Limb (tissue), 2 donors: ENCODE results near the gene GRAMD1A.
"Not testable (repeated sequence)": the region's sequence is repeated elsewhere in the genome, so short reads cannot be mapped to it uniquely, and the experiment has no call there.

Source experiments
- DNase-seq, 2 donors: peaks; one replicate each; pipeline ENCODE4 v3.0.0-alpha.2; 2016; ENCODE audit errors: extremely low spot score in 2 of 2

Gene GRAMD1A

DNA sequence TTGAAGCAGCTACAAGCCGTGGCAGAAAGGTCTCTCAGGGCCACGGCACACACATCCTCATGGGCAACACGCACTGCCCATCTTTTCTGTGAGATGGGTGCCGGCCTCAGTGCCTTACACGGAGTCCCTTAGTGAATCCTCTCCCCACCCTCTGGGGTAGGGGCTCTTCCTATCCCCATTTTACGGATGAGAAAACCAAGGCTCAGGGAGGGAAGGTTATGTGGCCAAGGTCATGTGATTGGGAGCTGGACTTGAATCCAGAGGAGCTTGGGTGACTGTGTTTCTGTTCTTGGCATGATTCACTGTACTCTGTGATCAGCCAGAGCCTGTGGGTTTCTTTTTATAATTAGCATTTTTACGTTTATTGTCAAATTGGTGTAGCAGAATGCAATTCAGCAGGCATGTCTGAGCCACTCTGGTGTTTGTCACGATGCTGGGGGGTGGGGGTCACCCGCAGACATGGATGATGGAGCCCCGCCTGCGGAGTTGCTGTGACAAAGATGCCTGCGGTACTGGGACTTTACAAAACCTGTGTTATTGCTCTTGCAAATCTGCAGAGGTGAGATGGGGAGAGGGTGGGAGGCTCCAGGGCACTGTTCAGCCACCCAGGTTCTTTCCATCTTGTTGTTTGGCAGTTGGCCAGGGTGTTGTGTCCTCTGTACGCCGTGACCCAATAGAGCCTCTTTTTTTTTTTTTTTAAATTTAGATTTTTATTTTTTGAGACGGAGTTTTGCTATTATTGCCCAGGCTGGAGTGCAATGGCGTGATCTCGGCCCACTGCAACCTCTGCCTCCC lies 34.7 kb downstream of the GRAMD1A start:
- no peak for DNase-seq

DNA sequence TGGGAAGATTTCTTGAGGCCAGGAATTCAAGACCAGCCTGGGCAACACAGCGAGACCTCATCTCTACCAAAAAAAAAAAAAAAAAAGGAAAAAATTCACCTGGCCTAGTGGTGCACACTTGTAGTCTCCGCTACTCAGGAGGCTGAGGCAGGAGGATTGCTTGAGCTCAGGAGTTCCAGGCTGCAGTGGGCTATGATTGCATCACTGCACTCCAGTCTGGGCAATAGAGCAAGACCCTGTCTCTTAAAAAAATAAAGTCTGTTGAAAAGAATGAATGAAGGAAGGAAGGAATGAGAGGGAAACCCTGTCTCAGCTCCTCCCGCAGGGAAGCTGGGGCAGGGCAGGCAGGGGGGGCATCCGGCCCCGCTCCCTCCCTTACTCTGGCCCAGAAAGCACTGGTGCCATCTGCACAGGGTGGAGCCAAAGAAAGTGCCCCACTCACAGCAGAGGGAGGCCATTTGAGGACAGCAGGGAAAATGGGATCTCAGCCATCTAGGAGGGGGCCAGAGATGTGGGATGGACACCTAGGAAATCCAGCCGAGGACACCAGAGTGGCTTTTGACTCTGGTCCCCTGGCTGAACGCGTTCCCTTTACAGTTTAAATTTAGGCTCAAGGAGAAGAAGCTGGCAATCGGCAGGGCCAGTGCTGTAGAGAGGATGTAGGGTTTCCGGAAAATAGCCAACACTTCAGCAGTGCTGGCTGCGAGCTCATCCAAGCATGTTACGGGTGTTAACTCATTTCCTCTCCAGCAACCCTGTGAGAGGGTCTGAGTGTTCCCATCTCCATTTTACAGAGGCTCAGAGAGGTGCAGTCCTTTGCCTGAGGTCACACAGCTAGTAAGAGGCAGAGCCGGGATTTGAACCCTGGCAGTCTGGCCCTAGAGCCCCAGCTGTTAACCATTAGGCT lies 37.8 kb downstream of the GRAMD1A start:
- no peak for DNase-seq

DNA sequence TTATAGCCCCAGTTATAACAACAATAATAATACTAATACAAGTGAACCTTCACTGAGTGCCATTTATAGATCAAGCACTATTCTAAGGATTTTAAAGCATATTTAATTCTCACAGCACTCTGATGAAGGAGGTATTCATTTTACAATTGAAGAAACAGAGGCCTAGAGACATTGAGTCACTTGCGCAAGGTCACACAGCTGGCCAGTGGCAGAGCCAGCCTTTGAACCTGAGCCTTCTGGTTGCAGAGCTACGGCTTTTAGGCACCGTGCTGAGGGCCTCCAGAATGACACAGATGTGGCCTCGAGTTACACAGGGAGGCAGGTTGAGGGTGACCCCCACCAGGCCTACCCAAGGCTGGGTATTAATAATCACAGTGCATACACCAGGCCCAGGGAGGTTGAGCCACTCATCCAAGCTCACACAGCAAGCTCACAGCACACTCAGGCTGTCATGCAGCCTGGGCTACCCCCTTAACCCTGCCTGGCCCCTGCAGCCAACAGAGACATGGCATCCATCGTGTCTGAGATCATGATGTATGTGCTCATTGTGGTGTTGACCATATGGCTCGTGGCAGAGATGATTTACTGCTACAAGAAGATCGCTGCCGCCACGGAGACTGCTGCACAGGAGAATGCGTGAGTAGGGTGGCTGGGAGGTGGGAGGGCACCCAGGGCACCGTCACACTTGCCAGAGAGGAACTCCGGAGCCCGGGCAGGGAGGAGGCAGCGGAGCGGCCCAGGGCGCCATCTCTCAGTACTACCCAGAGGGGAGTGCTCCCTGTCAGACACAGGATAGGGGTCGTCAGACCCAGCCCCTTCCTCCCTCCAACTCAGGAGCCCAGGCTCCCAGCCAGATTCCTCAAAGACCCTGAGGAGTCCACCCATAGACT lies 38.7 kb downstream of the GRAMD1A start:
- no peak for DNase-seq

DNA sequence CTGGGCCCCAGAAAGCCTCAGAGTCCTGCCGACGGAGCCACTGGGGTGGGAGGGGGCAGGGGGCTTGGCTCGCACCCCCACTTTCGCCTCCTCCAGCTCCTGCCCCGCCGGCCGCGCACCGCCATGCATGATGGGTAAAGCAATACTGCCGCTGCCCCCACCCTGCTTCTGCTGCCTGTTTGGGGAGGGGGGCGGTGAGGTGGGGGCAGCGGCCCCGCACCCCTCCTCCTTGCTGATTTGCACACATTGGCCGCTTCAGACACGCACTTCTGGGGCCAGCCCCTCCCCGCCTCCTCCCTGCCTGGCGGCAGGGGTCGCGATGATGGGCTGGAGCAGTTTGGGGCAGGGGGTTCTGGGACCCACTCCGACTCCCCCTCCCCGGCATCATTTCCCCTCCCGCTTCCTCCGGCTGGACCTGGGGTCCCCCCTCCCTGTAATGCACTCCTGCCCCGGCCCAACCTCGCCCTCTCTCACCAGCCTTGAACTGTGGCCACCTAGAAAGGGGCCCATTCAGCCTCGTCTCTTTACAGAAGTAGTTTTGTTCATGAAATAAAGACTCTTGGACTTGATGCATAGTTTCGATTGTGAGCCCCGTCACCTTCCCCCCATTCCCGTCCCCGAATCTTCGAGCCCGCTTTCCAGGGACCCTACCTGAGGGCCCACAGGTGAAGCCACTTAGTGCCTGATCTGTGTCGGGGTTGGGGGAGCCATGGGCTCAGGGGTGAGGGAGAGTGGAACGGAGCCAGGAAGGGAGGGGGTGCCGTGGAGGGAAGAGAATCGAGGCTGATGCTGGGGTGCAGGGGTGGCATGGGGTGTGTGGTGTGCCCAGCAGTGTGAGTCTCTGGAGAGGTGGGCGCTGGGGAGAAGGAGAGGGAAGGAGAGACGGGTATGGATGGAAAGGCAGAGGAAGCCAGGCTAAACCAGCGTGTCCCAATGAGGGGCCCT lies 40.0 kb downstream of the GRAMD1A start:
- peak in 1 of 2 donors; percentile 61 for DNase-seq

DNA sequence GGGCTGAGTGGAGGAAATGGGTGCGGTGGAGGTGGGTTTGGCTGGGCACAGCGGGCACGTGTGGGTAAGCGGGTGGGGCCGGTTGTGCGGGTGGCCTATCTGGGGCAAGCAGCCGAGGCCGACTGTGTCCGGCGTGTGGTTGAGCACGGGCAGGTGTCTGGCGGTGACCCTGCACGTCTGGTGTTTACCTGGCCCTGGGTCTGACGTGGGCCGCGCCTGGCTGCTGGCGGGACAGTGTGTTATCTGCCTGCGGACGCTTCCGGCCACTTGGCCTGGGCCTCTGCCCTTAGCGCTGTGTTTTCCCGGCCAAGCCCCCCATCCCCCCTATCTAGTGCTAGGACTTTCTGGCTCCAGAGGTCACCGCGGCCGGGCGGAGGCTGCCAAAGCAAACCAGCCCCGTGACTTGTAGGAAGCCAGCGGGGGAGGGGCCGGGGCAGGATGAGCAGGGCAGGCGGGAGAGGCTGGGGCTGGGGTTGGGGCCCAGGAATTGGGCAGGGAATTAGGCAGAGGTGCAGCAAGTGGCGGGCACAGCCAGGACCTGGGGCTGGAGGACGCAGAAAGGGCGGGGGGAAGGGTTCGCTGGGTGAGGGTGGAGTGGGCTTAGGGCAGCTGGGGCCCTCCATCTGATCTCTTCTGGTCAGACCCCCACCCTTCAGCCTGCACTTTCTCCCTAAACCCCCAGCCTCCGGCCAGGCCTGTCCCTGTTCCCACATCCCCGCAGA lies 40.9 kb downstream of the GRAMD1A start:
- DNase-seq: no peak

DNA sequence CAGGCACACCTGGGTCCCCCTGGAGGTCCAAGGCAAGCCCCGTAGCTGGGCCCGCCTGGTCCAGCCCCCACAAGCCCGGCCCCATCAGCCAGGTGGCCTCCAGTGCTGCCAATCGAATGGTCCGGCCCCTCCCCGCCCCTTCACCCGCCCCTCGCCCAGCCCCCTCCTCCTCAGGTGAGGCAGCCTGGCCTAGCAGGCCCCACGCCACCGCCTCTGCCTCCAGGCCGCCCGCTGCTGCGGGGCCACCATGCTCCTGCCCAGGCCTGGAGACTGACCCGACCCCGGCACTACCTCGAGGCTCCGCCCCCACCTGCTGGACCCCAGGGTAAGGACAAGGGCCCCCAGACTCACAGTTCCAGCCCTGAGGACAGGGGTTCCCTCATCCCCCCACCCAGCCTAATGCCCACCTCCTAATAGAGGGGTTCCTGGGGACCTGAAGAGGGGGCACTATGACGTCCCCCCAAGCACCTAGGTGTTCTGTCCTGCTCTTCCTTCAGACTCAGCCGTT lies 41.5 kb downstream of the GRAMD1A start, which contains the start of gene HPN:
TSS of gene HPN (plus strand) at position 174 of the 508 bp plus-strand sequence. CDS start 786 bp downstream, outside the sequence.
- DNase-seq: no peak

DNA sequence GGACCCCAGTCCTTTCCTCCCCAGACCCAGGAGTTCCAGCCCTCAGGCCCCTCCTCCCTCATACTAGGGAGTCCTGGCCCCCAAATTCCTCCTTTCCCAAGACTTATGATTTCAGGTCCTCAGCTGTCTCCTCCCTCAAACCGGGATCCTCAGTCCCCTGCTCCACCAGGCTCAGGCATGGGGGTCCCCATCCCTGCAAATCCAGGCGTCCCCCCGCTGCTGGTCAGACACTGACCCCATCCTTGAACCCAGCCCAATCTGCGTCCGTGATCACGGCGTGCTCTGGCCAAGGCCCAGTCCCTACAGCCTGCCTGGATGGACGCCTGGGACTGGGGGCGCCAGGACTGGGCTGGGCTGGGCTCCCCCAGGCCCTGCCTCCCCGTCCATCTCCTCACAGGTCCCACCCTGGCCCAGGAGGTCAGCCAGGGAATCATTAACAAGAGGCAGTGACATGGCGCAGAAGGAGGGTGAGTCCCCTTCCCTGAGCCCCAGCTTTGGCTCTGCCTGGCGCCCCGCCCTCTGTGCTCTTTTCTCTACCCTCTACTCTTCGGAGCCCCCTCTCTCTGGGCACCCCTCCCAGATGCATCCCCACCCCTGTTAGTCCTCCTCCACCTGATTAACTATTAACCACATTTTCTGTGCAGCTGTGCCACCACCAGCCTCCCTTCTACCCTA lies 42.1 kb downstream of the GRAMD1A start:
- DNase-seq: no peak

DNA sequence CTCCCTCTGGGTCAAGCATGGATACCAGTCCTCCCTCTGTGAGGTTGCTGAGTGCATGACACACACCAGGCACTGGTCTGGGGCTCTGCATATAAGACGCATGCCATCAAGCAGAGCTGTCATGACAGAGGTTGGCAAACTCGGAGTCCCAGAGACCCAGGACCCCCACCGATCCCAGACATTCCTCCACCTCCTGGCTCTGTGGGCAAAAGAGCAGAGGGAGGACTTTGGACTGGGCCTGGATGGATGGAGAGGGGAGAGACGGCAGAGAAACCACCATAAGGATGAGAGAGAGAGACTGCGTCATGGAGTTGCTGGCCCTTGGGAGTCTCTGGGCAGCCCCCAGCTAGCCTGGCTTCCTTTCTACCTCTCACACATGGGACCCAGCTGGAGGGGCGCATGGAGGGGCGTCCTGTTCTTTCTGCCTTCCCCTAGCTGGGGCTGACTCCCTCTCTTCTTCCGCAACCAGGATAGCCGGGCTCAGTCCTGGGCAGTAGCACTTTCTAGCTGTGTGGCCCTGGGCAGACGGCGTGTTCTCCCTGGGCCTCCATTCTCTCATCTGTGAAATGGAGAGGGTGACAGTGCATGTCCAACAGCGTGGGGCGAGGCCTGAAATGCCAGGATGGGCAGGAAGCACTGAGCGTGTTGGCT lies 43.0 kb downstream of the GRAMD1A start:
- no peak for DNase-seq

DNA sequence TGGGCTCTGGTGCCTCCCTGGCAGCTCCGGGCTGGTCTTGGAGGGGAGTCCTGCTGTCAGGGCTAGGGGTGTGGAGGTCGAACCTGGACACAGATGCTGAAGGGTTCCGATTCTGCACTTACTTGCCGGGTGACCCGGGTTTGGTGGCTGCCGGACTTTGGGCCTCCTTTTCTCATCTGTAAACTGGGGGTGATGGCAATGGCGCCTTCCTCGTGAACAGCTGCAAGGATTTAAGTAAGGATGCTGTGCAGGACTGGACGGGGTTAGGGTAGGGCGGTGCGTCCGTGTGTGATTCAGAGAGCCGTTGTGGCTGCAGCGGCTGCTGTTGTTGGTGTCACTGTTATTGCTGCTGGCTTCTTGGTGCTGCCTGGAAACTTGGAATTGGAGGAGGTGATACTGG lies 43.8 kb downstream of the GRAMD1A start:
- no peak for DNase-seq

DNA sequence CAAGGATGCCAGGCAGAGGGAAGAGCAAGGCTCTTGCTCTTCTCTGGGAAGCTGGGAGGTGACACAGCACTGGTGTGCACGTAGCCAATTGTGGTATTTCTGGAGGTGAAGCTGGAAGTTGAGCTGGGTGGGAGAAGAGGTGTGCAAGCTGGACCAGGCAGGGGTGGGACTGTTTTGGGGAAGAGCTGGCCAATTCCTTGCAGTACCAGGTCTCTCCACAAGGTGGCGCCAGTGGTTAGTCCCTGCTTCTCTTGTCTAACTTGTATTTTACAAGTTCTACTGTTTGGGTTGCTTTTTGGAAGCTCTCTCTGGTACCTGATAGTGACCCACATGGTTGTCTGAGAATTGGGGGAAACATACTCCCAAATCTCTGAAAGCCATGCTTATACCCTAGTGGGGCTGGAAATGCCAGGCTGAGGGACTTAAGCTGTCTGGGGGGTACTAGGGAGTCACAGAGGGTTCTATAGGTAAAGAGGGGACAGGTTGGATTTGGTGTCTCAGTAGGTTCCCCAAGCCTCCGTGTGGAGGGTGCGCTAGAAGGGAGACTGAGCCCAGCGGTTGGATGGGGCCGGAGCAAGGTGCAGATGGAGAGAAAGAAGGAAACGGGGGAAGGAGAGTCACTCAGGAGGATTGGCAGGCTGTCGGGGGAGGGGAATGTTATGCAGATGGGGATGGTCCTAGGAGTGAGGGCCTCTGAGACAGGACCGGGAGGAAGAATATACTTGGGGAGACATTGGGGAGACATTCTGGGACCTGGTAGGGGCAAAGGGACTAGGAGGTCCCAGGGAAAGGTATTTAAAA lies 44.4 kb downstream of the GRAMD1A start:
- peak in 1 of 2 donors; percentile 80 for DNase-seq

DNA sequence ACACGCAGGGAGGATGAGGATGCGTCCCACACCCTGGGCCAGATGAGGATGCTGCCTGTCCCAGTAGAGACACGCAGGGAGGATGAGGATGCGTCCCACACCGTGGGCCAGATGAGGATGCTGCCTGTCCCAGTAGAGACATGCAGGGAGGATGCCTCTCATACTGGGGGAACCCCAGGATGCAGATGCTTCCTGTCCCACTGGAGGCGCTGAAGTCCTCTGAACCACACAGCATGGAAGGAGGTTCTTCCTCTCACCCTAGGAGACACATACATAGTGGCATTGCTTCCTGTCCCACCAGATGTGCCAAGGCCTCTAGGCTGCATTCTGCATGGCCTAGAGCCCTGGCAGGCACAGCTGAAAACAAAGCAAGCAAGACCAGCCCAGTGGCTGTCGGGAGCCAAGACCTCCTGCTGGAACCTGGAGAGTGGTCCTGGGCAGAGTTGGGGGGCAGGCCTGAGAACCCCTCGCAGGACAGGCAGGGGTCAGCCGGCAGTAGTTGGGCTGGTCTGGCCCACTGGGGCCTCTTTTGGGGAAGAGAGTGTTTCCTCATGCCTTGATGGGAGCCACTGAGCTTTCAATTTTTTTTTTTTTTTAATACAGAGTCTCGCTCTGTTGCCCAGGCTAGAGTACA lies 45.7 kb downstream of the GRAMD1A start:
- DNase-seq: no peak

DNA sequence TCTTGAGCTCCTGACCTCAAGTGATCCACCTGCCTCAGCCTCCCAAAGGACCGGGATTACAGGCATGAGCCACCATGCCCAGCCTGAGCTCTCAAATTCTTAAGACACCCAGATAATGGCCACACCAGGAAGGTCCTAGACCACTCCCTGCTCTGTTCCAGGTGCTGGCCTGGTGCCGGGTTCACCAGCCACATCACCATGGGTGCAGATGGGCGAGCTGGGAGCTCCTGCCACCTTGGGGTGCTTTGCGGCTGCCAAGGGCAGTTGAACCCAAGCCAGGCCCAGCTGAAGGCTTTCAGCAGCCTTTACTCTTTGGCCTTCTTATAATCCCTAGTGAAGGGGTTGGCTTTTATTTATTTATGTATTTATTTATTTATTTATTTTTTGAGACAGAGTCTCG lies 46.3 kb downstream of the GRAMD1A start:
- no peak for DNase-seq

DNA sequence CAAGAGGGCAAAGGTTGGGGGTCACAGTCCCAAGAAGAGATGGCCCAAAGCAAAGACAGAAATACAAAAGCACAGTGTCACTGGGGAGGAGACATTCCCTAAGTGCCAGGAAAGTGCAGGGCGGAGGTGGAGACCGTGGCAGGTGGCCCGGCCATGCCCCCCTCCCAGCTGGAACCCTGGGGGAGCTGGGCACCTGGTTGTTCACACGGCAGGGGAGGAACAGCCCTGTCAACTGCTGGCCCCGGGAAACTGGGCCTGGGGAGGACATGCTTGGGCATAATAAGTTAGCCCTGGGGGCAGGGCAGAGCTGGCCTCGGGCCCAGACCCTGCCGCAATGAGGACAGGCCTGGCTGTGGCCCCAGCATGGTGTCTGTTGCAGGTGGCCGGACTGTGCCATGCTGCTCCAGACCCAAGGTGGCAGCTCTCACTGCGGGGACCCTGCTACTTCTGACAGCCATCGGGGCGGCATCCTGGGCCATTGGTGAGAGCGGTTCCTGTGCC lies 48.8 kb downstream of the GRAMD1A start:
- no peak for DNase-seq

DNA sequence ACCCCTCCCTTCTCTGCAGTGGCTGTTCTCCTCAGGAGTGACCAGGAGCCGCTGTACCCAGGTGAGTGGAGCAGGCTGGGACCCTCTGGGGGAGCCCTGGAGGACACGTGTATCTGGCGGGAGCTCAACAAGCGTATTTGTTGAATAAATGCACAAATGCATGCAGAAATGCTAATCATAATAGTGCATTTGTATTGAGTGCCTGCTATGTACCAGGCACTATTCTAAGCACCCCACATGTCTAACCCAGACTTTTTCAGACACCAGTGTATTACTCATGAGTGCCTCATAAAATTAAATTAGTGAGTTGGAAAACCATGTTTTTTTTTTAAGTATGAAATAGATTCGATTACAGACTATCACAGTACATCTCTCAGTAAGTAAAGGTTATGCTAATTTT lies 49.3 kb downstream of the GRAMD1A start:
- no peak for DNase-seq

DNA sequence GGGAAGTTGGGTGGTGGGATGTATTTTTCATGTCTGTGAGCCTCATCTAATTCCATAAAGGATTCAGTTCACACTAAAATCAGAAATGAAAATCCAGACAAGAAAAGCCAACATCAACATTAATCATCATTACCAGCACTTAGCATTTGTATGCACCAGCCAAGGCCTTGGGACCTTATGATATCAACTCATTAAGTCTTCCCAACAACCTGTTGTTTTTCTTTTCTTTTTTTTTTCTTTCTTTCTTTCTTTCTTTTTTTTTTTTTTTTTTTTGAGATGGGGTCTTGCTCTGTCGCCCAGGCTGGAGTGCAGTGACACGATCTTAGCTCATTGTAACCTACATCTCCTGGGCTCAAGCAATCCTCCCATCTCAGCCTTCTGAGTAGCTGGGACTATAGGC lies 50.5 kb downstream of the GRAMD1A start:
- not testable (repeated sequence) for DNase-seq

DNA sequence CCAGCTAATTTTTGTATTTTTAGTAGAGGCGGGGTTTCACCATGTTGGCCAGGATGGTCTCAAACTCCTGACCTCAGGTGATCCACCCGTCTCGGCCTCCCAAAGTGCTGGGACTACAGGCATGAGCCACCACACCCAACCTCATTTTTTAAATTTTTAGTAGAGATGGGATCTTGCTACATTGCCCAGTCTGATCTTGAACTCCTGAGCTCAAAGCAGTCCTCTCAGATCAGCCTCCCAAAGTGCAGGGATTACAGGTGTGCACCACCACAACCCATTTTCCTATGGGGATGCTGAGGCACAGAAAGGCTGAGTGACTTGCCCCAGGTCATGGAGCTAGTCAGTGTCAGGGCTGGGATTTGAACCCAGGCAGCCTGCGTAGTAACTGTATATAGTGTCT lies 51.1 kb downstream of the GRAMD1A start:
- DNase-seq: not testable (repeated sequence)

DNA sequence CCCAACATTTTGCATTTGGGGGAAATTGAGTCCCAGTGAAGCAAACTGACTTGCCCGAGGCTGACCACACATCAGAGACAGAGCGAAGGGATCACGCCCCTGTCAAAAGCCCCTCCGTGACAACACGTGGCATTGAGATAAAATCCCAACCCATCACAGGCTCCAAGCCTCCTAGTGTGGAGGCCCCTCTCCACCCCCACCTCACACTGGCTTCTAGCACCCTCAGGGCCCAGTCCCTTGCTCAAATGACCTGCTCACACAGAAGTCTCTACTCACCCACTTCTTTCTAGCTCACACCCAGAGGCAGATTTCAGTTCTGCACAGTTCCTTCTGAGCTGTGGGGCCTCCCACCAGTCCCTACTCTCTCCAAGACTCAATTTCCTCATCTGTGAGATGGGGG lies 51.7 kb downstream of the GRAMD1A start:
- DNase-seq: no peak
